NCI-H1092 treated with DMSO at 0.1 percent for 48 hours (cell line): ENCODE data around the gene KRT15.

Experiments
- DNase-seq: peaks from one replicate; lab custom pipeline; 2025; lab: John Stamatoyannopoulos, UW

Gene KRT15

GRCh38 chr17:41480136-41480535, 38.6 kb downstream of the KRT15 start:
- DNase-seq, result no peak

DNA sequence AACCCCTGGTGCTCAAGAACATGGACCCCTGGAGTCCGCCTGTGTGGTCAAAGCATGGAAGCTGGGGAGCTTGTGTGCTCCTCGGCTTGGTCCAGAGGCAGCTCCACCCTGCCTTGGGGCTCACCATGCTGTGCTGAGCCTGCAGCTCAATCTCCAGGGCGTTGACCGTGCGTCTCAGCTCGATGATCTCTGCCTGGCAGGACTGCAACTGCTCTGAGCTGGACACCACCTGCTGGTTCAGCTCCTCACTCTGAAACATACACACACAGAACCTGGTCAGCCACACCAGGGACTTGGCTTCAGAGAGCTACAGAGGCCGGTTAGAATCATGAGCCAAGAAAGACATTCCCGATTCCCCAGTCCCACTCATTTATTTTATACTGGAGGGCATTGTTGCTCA, 40.5 kb downstream of the KRT15 start:
- no peak for DNase-seq

- DNase-seq, result no peak
Observed at GRCh38 chr17:41476866-41477815, 41.5 kb downstream of the KRT15 start.

DNA sequence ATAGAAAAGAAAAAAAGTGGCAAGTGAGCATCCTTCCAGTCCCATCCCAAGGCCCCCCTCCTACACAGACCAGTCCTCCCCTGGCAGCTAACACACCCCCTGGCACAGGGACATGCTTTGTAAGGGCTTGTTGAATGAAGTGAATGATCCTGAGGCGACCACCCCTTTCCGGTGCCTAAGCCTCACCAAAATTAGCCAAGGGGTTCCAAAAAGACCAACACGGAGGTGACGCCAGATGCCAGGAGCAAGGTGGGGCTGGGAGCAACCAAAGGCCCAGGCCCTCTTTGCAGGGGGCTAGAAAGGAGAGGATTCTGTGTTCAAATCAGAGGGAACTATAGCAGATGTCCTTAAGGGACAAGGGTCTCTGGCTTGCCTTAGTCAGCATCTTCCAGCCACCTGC, 43.3 kb downstream of the KRT15 start:
- no peak for DNase-seq

GRCh38 chr17:41474863-41475262, 43.8 kb downstream of the KRT15 start:
- DNase-seq, result no peak

DNA sequence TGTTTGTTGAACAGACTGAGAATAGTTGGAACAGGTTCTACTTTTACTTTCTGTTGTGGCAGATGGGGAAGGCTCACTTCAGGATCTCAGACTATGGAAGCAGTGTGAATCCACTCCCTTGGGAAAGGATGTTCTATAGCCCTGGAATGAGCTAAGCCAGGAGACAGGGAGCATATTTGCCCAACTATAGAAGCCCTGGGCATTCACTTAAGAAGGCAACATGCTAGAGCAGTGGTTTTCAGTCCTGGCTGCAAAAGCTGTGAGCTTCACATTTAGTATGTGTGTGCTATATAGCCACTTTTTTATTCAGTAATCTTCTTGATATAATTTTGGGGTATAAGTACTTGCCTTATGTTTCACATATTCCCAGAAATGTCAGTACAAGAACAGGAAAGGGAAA, 50.3 kb downstream of the KRT15 start:
- no peak for DNase-seq

GRCh38 chr17:41467561-41467960, 51.1 kb downstream of the KRT15 start:
- no peak for DNase-seq

DNA sequence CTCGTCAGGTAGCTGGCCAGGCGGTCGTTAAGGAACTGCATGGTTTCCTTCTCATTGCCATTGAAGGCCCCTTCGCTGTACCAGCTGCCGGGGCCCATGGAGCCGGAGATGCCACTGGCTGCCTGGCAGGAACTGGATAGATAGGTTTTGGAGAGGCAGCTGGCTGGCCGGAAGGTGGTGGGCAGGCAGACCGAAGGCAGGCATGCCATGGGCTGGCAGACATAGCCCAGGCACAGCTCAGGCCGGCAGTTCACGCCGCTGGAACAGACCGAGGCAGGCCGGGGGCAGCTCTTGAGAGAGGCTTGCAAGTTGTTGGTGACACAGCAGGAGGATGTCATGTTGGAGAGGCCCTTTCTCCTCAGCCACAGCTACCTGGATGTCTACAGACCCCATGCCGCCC, 51.7 kb downstream of the KRT15 start, which contains the start of gene KRT32:
KRT32 (minus strand) TSS at position 399 of the 400 bp plus-strand sequence; CDS start at position 338, 61 bp downstream.
- no peak for DNase-seq

DNA sequence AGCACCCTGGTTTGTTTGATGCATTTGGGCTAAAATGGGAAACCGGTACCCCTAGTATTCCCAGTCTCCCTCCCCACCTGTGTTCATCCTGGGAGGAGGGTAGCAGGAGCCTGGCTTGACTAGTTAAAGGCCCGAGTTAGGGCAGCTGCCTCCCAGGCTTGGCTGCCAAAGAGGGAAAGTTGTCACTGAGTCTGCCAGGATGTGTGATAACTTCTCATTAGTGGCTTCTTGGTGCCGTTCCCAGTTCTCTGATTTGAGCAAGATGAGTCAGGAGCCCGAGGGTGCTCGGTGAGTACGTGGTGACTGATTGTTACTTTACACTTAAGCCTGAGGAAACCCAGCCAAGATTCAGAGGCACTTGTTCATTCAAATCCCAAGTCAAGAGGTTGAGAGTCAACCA, 54.0 kb downstream of the KRT15 start:
- no peak for DNase-seq

DNA sequence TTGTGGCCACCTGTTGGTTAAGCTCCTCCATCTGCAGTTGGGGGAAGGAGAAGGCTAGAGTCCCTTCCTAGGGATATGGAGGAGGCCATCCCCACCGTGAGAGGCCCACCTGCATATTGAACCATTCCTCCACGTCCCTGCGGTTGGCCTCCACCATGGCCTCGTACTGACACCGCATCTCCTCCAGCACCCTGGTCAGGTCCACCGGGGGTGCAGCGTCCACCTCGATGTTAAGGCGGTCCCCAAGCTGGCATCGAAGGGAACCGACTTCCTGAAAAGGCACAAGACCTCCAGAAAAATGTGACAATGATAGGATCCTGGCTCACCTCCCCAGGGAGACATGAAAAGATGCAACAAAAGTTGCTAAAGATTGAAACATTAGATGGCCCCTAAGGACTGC, 54.5 kb downstream of the KRT15 start:
- DNase-seq, result no peak

- no peak for DNase-seq
Observed at GRCh38 chr17:41463746-41464145, 54.9 kb downstream of the KRT15 start.
